ENCODE measurements around the gene APOBEC3G.

APOBEC3G gene

GRCh38 chr22:39080052-39080762 is 3.1 kb downstream of the APOBEC3G start:
- TF ChIP-seq, protein P1, sequence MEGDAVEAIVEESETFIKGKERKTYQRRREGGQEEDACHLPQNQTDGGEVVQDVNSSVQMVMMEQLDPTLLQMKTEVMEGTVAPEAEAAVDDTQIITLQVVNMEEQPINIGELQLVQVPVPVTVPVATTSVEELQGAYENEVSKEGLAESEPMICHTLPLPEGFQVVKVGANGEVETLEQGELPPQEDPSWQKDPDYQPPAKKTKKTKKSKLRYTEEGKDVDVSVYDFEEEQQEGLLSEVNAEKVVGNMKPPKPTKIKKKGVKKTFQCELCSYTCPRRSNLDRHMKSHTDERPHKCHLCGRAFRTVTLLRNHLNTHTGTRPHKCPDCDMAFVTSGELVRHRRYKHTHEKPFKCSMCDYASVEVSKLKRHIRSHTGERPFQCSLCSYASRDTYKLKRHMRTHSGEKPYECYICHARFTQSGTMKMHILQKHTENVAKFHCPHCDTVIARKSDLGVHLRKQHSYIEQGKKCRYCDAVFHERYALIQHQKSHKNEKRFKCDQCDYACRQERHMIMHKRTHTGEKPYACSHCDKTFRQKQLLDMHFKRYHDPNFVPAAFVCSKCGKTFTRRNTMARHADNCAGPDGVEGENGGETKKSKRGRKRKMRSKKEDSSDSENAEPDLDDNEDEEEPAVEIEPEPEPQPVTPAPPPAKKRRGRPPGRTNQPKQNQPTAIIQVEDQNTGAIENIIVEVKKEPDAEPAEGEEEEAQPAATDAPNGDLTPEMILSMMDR (IDR thresholded peaks at IDR 0.05; ENCODE audit: poor library complexity, severe bottlenecking) = no peak
- Histone ChIP-seq H3K27ac (ENCODE audit: poor library complexity, severe bottlenecking) (no peak overlapping the region), H3K27me3 (ENCODE audit: insufficient read depth, poor library complexity, severe bottlenecking) (no peaks in the 10 kb centered on the region), H3K9me3 (ENCODE audit: severe bottlenecking) (no peaks in the 10 kb centered on the region), H3K36me3 (ENCODE audit: low read depth) (no peaks in the 10 kb centered on the region), H3K4me3 (ENCODE audit: severe bottlenecking) (no peak overlapping the region), H3K4me1 (ENCODE audit: insufficient read depth, poor library complexity, severe bottlenecking) (no peaks in the 10 kb centered on the region)
- DNase-seq (ENCODE audit: low spot score) = no peak
- ATAC-seq (ENCODE audit: low read depth) = no peak

- no peak overlapping the region for H3K27ac ChIP-seq (ENCODE audit: poor library complexity, severe bottlenecking)
- DNase-seq (ENCODE audit: low spot score) (no peak), ATAC-seq (ENCODE audit: low read depth) (no peak)
- H3K36me3 ChIP-seq (ENCODE audit: low read depth) = no peaks in the 10 kb centered on the region
- H3K4me1 ChIP-seq (ENCODE audit: insufficient read depth, poor library complexity, severe bottlenecking) = no peaks in the 10 kb centered on the region
- TF ChIP-seq, protein P1 (IDR thresholded peaks at IDR 0.05; ENCODE audit: poor library complexity, severe bottlenecking) = no peak
- no peaks in the 10 kb centered on the region for H3K27me3 ChIP-seq (ENCODE audit: insufficient read depth, poor library complexity, severe bottlenecking)
- no peak overlapping the region for H3K4me3 ChIP-seq (ENCODE audit: severe bottlenecking)
- H3K9me3 ChIP-seq (ENCODE audit: severe bottlenecking) = no peaks in the 10 kb centered on the region
Observed at GRCh38 chr22:39081016-39081415, 3.9 kb downstream of the APOBEC3G start.

GRCh38 chr22:39081598-39081997 is 4.5 kb downstream of the APOBEC3G start:
- ATAC-seq (ENCODE audit: low read depth) = no peak
- Histone ChIP-seq H3K27me3 (ENCODE audit: insufficient read depth, poor library complexity, severe bottlenecking) (no peaks in the 10 kb centered on the region), H3K9me3 (ENCODE audit: severe bottlenecking) (no peaks in the 10 kb centered on the region), H3K36me3 (ENCODE audit: low read depth) (no peaks in the 10 kb centered on the region), H3K4me3 (ENCODE audit: severe bottlenecking) (no peak overlapping the region), H3K27ac (ENCODE audit: poor library complexity, severe bottlenecking) (no peak overlapping the region), H3K4me1 (ENCODE audit: insufficient read depth, poor library complexity, severe bottlenecking) (no peaks in the 10 kb centered on the region)
- TF ChIP-seq, protein P1 (IDR thresholded peaks at IDR 0.05; ENCODE audit: poor library complexity, severe bottlenecking) = no peak
- DNase-seq (ENCODE audit: low spot score) = no peak

- H3K4me3 ChIP-seq (ENCODE audit: severe bottlenecking) = no peak overlapping the region
- H3K27ac ChIP-seq (ENCODE audit: poor library complexity, severe bottlenecking) = no peak overlapping the region
- no peaks in the 10 kb centered on the region for H3K9me3 ChIP-seq (ENCODE audit: severe bottlenecking)
- H3K36me3 ChIP-seq (ENCODE audit: low read depth) = no peaks in the 10 kb centered on the region
- no peaks in the 10 kb centered on the region for H3K4me1 ChIP-seq (ENCODE audit: insufficient read depth, poor library complexity, severe bottlenecking)
- ATAC-seq (ENCODE audit: low read depth) (no peak), DNase-seq (ENCODE audit: low spot score) (no peak)
- H3K27me3 ChIP-seq (ENCODE audit: insufficient read depth, poor library complexity, severe bottlenecking) = no peaks in the 10 kb centered on the region
- TF ChIP-seq, protein P1 (IDR thresholded peaks at IDR 0.05; ENCODE audit: poor library complexity, severe bottlenecking) = no peak
Observed at GRCh38 chr22:39083212-39084165, 6.4 kb downstream of the APOBEC3G start.

Measured in RWPE2 (cell line).